Spleen (tissue), 11 donors: ENCODE data around the gene PCDHGA8. TPM values are rescaled to one million over a fixed set of nuclear protein-coding genes. Genes with fewer than 3 reads are reported as not detected.
A peak's percentile ranks its signal among the peaks of the same experiment; 100 is the strongest.
"Not testable (repeated sequence)": the region's sequence is repeated elsewhere in the genome, so short reads cannot be mapped to it uniquely, and the experiment has no call there.

Experiments used
- DNase-seq: peaks from one replicate; pipeline ENCODE4 v3.0.0-alpha.2; 2020
- H3K27ac ChIP-seq, 8 donors: fragments of 200-600 bp; sonication (generic) in 7 of 8; 1 replicate in 4 of 8; 2 replicates in 4 of 8; pipeline versions ENCODE4 v1.5.0 to v1.8.0; 2016 to 2021; ENCODE audit warnings: inconsistent platforms in 4 of 8, mild to moderate bottlenecking in 4 of 8, moderate library complexity in 1 of 8
- H3K27me3 ChIP-seq, 7 donors: fragments of 200-600 bp; sonication (generic) in 6 of 7; replicated peaks in 1 of 7; 1 replicate in 4 of 7; 2 replicates in 3 of 7; pipeline versions ENCODE4 v1.5.0 to v1.8.0; 2016 to 2021; ENCODE audit warnings: inconsistent platforms in 3 of 7, mild to moderate bottlenecking in 1 of 7
- H3K36me3 ChIP-seq, 6 donors: fragments of 200-600 bp; sonication (generic) in 5 of 6; 1 replicate in 4 of 6; 2 replicates in 2 of 6; pipeline versions ENCODE4 v1.5.0 to v1.8.0; 2016 to 2021; ENCODE audit warnings: inconsistent platforms in 2 of 6
- H3K4me1 ChIP-seq, 6 donors: fragments of 200-600 bp; sonication (generic) in 5 of 6; 1 replicate in 3 of 6; 2 replicates in 3 of 6; pipeline versions ENCODE4 v1.5.0 to v1.8.0; 2016 to 2021; ENCODE audit warnings: inconsistent platforms in 3 of 6
- H3K4me3 ChIP-seq, 8 donors: fragments of 200-600 bp; sonication (generic) in 7 of 8; 1 replicate in 4 of 8; 2 replicates in 4 of 8; pipeline versions ENCODE4 v1.5.0 to v1.8.0; 2016 to 2021; ENCODE audit warnings: inconsistent platforms in 4 of 8, mild to moderate bottlenecking in 4 of 8, moderate library complexity in 2 of 8
- H3K9me3 ChIP-seq, 8 donors: fragments of 200-600 bp; sonication (generic) in 7 of 8; 1 replicate in 4 of 8; 2 replicates in 4 of 8; pipeline versions ENCODE4 v1.5.0 to v1.8.0; 2016 to 2021; ENCODE audit warnings: inconsistent platforms in 4 of 8
- POLR2A ChIP-seq, 3 donors: fragments of 450-650 bp; IDR thresholded peaks; one replicate each; pipeline ENCODE4 v1.5.1; 2017; ENCODE audit warnings: antibody characterized with exemption in 3 of 3, mild to moderate bottlenecking in 1 of 3
- POLR2AphosphoS5 ChIP-seq, 3 donors: sonication (generic); formaldehyde crosslinking; IDR thresholded peaks; one replicate each; pipeline ENCODE4 v1.5.1; 2017; ENCODE audit warnings: antibody characterized with exemption in 3 of 3
- WGBS, 5 donors: extraction: QIAGEN DNeasy Blood & Tissue Kit in 3 of 5; methylation state at CpG; one replicate each; pipeline versions ENCODE4 v1.1.5 to v1.1.7; 2013 to 2018; 5-methylcytosine and 5-hydroxymethylcytosine counted together
- intact Hi-C: fragments of 100-400 bp; cut with DNase I; formaldehyde crosslinking; loops from one replicate; pipeline ENCODE4 v1.15.0; 2023; ENCODE audit warnings: low total_unique reads
- polyA plus RNA-seq, 3 donors: library from polyadenylated mRNA; stranded (reverse); fragments of 200-250 nt; gene quantifications; one replicate each; pipeline ENCODE4 v1.2.1, GENCODE V29; 2013
- total RNA-seq, 7 donors: library from RNA; depleted of rRNA in 3 of 7; stranded (reverse); fragments of >200 nt in 3 of 7; fragmentation: NEBNext Ultra II Directional in 4 of 7; extraction: Animal tissue kit (Norgen Biotek cat#: 25700) in 4 of 7; gene quantifications; one replicate each; pipeline versions ENCODE4 v1.1.0 to v1.2.1, GENCODE V29; 2016 to 2021
- TF ChIP-seq, protein P1 (sequence below), 11 experiments: fragments of 200-600 bp in 7 of 11; fragments of 450-650 bp in 4 of 11; sonication (generic) in 4 of 11; IDR thresholded peaks in 8 of 11; conservative IDR thresholded peaks in 3 of 11; 1 replicate in 7 of 11; 2 replicates in 4 of 11; pipeline versions ENCODE4 v1.4.0 to v1.8.0; 2016 to 2021; ENCODE audit warnings: antibody characterized with exemption in 11 of 11, inconsistent platforms in 4 of 11, mild to moderate bottlenecking in 1 of 11
- donor health status: healthy with polysubstance abuse.
- donor health status: DM: no; HTN: no; CAD: no; lungs with moderate emphysema.
- donor health status: DM: no; HTN: no; CAD: no.
- donor health status: Bipolar disorder and iron deficiency.
- donor health status: healthy.
- donor health status: DM: no; HTN: no; CAD: no.
- donor health status: DM: yes; HTN: yes; CAD: no.

Gene PCDHGA8
- total and polyA plus RNA-seq, 10 donors, result 0.04 to 3.9 (median 1.7) TPM; not detected in 1

- peaks cover 0 to 99% (median 31%) of the 10 kb centered on the region in 7 donors for H3K27me3 ChIP-seq
- intact Hi-C loops, H3K27ac ChIP-seq, H3K36me3 ChIP-seq, H3K4me1 ChIP-seq: not testable (repeated sequence)
- DNase-seq, result peak; percentile 84
- 11 to 20% (median 16%) methylated on average over 35 to 51 of the region's 51 CpGs for WGBS, 5 donors
- TF ChIP-seq, protein P1, sequence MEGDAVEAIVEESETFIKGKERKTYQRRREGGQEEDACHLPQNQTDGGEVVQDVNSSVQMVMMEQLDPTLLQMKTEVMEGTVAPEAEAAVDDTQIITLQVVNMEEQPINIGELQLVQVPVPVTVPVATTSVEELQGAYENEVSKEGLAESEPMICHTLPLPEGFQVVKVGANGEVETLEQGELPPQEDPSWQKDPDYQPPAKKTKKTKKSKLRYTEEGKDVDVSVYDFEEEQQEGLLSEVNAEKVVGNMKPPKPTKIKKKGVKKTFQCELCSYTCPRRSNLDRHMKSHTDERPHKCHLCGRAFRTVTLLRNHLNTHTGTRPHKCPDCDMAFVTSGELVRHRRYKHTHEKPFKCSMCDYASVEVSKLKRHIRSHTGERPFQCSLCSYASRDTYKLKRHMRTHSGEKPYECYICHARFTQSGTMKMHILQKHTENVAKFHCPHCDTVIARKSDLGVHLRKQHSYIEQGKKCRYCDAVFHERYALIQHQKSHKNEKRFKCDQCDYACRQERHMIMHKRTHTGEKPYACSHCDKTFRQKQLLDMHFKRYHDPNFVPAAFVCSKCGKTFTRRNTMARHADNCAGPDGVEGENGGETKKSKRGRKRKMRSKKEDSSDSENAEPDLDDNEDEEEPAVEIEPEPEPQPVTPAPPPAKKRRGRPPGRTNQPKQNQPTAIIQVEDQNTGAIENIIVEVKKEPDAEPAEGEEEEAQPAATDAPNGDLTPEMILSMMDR (IDR thresholded peaks at IDR 0.05 in 8 of 11, conservative IDR thresholded peaks at IDR 0.05 in 3 of 11), result peak in 9 of 11 experiments; percentile 6 to 49 (median 42)
- H3K9me3 ChIP-seq, result peaks cover 4 to 99% (median 93%) of the 10 kb centered on the region in 8 donors
- H3K4me3 ChIP-seq, result peak within 1 kb of the TSS in 5 of 8 donors; percentile 16 to 61 (median 19)
Measured at GRCh38 chr5:141407790-141408505, 15.5 kb downstream of the PCDHGA8 start, which contains the start of gene PCDHGB6. PCDHGB6 (plus strand) TSS chr5:141408021; CDS start chr5:141408203, 182 bp downstream.

GRCh38 chr5:141409598-141410306, 17.3 kb downstream of the PCDHGA8 start:
- Histone ChIP-seq H3K9me3 (peaks cover 4 to 99% (median 93%) of the 10 kb centered on the region in 8 donors), H3K36me3 (peaks cover 0 to 6% (median 0%) of the 10 kb centered on the region in 6 donors), H3K4me1 (peaks cover 0 to 15% (median 2%) of the 10 kb centered on the region in 6 donors), H3K27me3 (peaks cover 0 to 99% (median 38%) of the 10 kb centered on the region in 7 donors), H3K27ac (no peak overlapping the region), H3K4me3 (peak overlapping the region in 1 of 8 donors; percentile 27)
- TF ChIP-seq, protein P1 (IDR thresholded peaks at IDR 0.05 in 8 of 11, conservative IDR thresholded peaks at IDR 0.05 in 3 of 11), result no peak
- no peak for TF ChIP-seq POLR2AphosphoS5 (IDR thresholded peaks at IDR 0.05)
- no peak for TF ChIP-seq POLR2A (IDR thresholded peaks at IDR 0.05)
- intact Hi-C loops, result no loop called here
- 26 to 45% (median 35%) methylated on average over 17 to 64 of the region's 64 CpGs for WGBS, 5 donors
- no peak for DNase-seq

- WGBS, 5 donors, result 60 to 82% (median 73%) methylated on average over 3 of the region's 3 CpGs
- Histone ChIP-seq H3K9me3 (peaks cover 4 to 98% (median 91%) of the 10 kb centered on the region in 8 donors), H3K27ac (no peak overlapping the region), H3K36me3 (peaks cover 0 to 6% (median 0%) of the 10 kb centered on the region in 6 donors), H3K4me3 (no peak overlapping the region), H3K4me1 (peaks cover 0 to 21% (median 2%) of the 10 kb centered on the region in 6 donors), H3K27me3 (peaks cover 0 to 99% (median 38%) of the 10 kb centered on the region in 7 donors)
- DNase-seq, result no peak
- intact Hi-C loops, result no loop called here
- TF ChIP-seq POLR2AphosphoS5 (IDR thresholded peaks at IDR 0.05) (no peak), POLR2A (IDR thresholded peaks at IDR 0.05) (no peak)
- TF ChIP-seq, protein P1 (IDR thresholded peaks at IDR 0.05 in 8 of 11, conservative IDR thresholded peaks at IDR 0.05 in 3 of 11), result no peak
Measured at GRCh38 chr5:141411575-141411974, 19.1 kb downstream of the PCDHGA8 start.
